Neuron (in vitro differentiated cells): Measurements from ENCODE around the gene MPP1.

Source experiments
- H2AFZ ChIP-seq: one replicate; pipeline ENCODE4 v1.6.1; 2013; ENCODE audit warnings: low read depth, mild to moderate bottlenecking, inconsistent platforms, low read length, moderate library complexity
- H3K27me3 ChIP-seq: one replicate; pipeline ENCODE4 v1.6.1; 2013; ENCODE audit warnings: low read length; ENCODE audit not compliant: insufficient read depth
- H3K36me3 ChIP-seq: one replicate; pipeline ENCODE4 v1.6.1; 2013; ENCODE audit warnings: low read length; ENCODE audit not compliant: insufficient read depth
- H3K4me1 ChIP-seq: one replicate; pipeline ENCODE4 v1.6.1; 2013; ENCODE audit warnings: low read length; ENCODE audit not compliant: insufficient read depth
- H3K4me3 ChIP-seq: 2 replicates; pipeline ENCODE4 v1.5.1; 2013; ENCODE audit warnings: mild to moderate bottlenecking, low read length, moderate library complexity
- H3K9me3 ChIP-seq: one replicate; pipeline ENCODE4 v1.6.1; 2013; ENCODE audit warnings: low read length

MPP1 gene

DNA sequence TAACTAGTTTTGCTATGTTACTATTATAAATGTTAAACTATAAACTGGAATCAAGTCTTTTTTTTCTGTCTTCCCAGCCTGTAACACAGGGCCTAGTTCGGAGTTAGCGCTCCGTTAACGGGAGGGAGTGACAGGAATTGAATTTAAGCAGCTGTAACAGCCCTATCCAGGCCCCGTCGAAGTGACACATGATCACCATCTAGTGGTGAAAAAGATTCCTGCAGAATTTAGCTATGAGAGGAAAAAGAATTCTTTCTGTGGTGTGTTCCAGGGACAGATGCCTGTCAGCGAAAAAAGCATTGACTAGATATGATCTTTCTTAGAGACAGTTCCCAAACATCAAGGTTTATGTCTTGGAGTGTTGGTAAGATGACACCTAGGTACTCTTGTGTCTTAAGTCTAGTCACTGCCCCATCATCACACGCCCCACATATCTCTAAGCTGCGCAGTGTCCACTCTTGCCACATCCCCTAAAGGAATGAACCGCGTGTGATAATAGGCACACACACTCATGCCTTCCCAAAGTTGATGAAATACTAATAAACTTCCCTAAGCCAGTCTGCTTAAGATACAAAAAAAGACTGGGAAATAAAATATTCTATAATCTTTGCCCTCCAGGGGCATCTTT is 56.5 kb downstream of the MPP1 start:
- H3K9me3 ChIP-seq, result no peaks in the 10 kb centered on the region
- H2AFZ ChIP-seq, result no peak overlapping the region
- H3K4me1 ChIP-seq, result no peaks in the 10 kb centered on the region
- H3K27me3 ChIP-seq, result peaks cover 44% of the 10 kb centered on the region
- H3K4me3 ChIP-seq, result no peak overlapping the region
- no peaks in the 10 kb centered on the region for H3K36me3 ChIP-seq

DNA sequence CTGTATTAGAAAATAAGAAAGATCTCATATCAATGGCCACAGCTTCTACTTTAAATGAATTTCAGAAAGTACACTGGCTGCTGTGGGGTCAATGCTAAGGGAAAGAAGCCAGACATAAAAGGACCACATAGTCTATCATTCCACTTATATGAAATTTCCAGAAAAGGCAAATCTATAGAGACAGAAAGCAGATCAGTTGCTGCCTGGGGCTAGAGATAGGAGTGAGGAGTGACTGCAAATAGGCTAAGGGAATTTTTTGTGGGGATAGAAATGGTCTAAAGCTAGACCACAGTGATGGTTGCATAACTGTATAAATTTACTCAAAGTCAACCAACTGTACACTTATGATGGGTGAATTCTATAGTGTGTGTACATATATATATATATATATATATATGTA is 62.7 kb downstream of the MPP1 start:
- H3K4me3 ChIP-seq, result no peak overlapping the region
- no peaks in the 10 kb centered on the region for H3K4me1 ChIP-seq
- H2AFZ ChIP-seq, result no peak overlapping the region
- H3K36me3 ChIP-seq, result no peaks in the 10 kb centered on the region
- H3K27me3 ChIP-seq, result peaks cover 4% of the 10 kb centered on the region
- no peaks in the 10 kb centered on the region for H3K9me3 ChIP-seq

DNA sequence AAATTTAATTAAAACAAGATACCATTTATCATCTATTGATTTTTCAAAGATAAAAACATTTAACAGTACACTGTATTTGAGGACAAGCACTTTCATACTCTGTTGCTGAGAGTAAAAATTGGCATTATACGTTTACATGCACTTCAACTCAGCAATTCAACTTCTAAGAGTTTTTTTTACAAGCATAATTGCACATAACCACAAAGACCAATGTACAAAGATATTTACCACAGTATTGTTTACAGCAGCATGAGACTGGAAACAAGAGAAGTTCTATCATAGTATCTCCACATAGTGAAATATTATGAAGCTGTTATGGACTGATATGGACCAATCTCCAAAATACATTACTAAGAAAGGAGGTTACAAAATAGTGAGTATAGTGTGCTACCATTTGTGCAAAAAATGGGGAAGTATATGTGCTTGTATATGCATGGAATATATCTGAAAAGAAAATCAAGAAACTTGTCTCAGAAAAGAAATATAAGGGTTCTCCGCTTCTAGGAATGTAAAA is 65.3 kb downstream of the MPP1 start:
- H3K4me3 ChIP-seq, result no peak overlapping the region
- H3K36me3 ChIP-seq, result no peaks in the 10 kb centered on the region
- H2AFZ ChIP-seq, result no peak overlapping the region
- no peaks in the 10 kb centered on the region for H3K9me3 ChIP-seq
- H3K27me3 ChIP-seq, result peaks cover 4% of the 10 kb centered on the region
- H3K4me1 ChIP-seq, result no peaks in the 10 kb centered on the region

DNA sequence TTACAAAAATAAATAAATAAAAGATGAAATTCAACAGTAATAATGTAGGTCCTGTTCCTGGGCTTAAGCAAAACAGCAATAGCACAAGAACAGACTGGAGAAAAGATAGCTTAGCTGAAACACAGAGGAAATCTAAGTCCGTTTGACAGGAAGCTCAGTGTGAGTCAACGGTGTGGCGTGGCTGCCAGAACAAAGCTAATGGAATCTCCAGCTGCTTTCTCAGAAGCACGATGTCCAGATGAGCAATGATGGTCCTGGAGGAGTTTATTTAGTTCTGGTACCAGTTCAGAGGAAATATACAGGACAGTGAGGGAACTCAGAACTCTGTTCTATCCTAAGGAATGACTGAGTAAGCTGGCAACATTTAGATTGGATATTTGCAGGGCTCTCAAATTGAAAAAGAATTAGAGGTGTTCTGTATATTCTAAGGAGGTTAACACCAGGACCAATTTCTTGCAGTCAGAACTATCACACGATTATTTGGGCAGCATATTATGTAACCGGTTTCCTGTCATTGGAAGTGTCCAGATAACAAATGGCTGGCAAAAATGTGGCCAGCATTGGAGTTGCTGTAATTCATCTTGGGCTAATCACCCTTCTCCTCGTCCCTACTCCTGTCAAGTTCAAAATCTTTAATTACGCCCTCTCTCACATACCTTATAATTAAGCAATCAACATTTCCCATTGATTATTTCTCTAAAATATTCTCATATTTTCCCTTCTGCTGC is 67.1 kb downstream of the MPP1 start:
- no peaks in the 10 kb centered on the region for H3K4me1 ChIP-seq
- no peaks in the 10 kb centered on the region for H3K36me3 ChIP-seq

DNA sequence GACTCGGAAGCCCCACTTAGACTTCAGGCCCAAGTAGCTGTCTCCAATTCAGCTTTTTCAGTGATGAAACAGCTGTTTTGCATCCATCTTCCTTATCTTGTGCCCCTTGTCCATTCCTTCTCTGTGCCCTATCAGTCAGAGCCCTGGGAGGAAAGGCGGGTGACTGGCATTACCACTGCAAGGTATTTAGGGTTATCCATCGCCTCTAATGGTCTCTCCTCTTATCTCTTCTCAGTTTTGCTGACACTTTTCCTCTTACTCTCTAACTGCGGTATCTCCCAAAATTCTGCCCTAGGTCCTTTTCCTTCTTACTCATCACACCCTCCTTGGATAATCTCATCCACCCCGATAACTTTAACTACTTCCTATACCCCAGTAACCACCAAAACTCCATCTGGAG is 68.1 kb downstream of the MPP1 start:
- Histone ChIP-seq H3K4me1 (no peaks in the 10 kb centered on the region), H3K36me3 (no peaks in the 10 kb centered on the region), H3K4me3 (no peak overlapping the region), H3K9me3 (no peaks in the 10 kb centered on the region), H2AFZ (no peak overlapping the region), H3K27me3 (peaks cover 16% of the 10 kb centered on the region)

More for the DNA sequence above, 67.1 kb downstream of the MPP1 start:
- peaks cover 11% of the 10 kb centered on the region for H3K27me3 ChIP-seq
- H2AFZ ChIP-seq, result no peak overlapping the region
- H3K4me3 ChIP-seq, result no peak overlapping the region
- H3K9me3 ChIP-seq, result no peaks in the 10 kb centered on the region

DNA sequence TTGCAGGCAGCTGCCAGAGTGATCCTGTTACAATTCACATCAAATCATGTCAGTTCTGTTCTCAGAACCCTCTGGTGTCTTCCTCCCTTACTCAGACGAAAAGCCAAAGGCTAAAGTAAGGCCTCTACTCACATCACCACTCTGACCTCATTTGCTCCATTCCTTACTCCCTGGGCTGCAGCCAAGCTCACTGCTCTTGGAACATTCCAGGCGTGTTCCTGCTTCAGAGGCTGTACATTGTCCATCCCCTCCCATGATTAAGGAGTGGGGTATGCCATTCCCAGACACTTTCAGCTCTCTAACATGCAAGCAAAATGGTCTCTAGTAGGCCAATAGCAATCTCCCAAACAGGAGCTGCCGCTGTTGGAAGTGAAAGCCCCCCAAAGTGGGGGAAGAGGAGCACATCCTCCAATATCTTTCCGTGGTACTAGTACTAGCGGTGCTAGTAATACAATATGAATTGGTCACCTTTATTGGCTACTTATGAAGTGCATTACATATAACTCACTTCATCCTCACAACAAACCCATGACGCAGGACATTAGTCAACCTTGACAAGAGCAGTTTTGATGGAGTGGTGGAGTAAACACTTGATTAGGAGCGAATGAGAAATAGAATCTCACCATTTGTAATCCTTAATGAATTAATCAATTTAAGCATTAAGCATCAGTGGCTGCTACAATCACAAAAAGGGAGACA is 69.4 kb downstream of the MPP1 start:
- H3K4me1 ChIP-seq, result no peaks in the 10 kb centered on the region

DNA sequence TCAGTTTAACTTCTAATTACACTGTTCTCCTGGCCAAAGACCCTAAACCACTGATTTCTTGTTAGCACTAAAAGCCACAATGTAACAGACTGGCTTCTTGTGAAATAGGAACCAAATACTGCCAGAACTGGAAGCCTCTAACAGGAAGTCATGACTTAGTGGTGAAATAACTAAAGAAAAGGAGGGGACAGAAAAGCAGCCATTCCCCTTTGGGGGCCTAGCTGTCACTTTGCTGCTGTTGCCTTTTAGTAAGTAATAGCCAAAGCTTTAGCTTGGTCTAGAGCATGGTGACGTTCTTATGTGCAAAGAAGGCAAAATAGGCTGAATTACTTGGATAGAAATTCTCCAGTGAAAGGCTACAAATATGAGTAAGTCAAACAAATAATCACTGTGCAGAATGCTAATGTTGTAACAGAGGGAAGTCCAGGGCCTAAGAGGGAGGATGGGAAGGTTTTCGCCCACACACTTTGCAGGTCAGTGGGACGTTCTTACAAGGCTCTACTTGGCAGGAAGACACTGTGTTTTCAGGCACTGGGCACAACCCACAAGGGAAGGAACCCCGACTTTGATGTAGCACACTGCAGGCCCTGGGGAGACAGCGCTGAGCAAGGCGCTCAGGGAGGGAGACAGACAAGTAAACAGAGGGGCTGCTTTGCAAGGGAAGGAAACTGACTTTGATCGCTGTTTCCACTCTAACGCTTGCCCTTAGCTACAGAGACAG is 71.1 kb downstream of the MPP1 start:
- no peak overlapping the region for H2AFZ ChIP-seq
- H3K36me3 ChIP-seq, result no peaks in the 10 kb centered on the region
- no peaks in the 10 kb centered on the region for H3K9me3 ChIP-seq
- H3K4me1 ChIP-seq, result no peaks in the 10 kb centered on the region
- H3K4me3 ChIP-seq, result no peak overlapping the region
- H3K27me3 ChIP-seq, result peaks cover 16% of the 10 kb centered on the region

More for the DNA sequence above, 69.4 kb downstream of the MPP1 start:
- Histone ChIP-seq H3K36me3 (no peaks in the 10 kb centered on the region), H2AFZ (no peak overlapping the region), H3K27me3 (peaks cover 16% of the 10 kb centered on the region), H3K9me3 (no peaks in the 10 kb centered on the region), H3K4me3 (no peak overlapping the region)

DNA sequence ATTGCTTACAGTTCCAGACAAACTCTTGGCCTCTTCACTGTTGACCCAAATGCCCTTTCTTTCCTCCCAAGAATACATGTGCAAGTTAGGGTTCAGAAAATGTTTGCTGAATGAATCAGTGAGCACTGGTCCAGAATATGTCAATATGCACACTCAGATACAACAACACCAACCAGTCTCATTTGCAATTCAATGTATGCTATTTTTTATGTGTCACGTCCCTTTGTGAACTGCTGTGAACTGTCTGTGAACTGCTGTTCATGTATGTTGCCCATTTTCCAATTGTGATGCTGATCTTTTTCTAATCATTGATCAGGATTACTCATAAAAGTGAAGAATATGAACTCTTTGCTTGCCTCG is 72.2 kb downstream of the MPP1 start:
- peaks cover 12% of the 10 kb centered on the region for H3K27me3 ChIP-seq
- H3K9me3 ChIP-seq, result no peaks in the 10 kb centered on the region
- no peak overlapping the region for H2AFZ ChIP-seq
- H3K36me3 ChIP-seq, result no peaks in the 10 kb centered on the region
- H3K4me3 ChIP-seq, result no peak overlapping the region
- H3K4me1 ChIP-seq, result no peaks in the 10 kb centered on the region

DNA sequence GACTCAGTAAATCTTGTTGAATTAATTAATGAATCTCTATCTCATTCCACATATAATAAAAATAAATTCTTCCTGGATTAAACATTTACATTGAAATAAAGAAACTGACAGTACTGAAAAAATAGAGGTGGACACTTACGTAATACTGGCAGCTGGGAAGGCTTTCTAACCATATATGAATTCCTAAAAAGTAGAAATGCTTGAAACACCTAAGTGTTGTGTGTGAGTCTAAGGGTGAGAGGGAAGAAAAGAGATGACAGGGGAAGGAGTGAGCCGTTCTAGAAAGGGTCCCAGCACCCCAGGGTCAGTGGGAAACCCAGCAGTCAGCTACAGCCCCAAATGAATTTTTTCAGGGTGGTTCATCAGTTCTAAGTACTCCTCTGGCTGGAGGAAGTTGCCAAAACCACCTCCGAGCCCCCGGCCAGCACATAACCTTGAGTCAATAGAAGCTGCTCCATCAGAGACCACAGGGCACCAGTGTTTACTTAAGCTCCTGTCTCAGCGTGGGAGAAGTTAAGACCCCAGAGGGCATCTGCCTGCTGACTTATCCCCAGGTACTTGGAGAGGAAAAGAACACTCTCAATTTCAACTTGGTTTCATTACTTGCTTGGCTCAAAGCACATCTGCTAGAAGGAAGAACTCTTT is 72.7 kb downstream of the MPP1 start:
- Histone ChIP-seq H3K27me3 (peaks cover 12% of the 10 kb centered on the region), H2AFZ (no peak overlapping the region), H3K4me1 (no peaks in the 10 kb centered on the region), H3K4me3 (no peak overlapping the region), H3K36me3 (no peaks in the 10 kb centered on the region), H3K9me3 (no peaks in the 10 kb centered on the region)

DNA sequence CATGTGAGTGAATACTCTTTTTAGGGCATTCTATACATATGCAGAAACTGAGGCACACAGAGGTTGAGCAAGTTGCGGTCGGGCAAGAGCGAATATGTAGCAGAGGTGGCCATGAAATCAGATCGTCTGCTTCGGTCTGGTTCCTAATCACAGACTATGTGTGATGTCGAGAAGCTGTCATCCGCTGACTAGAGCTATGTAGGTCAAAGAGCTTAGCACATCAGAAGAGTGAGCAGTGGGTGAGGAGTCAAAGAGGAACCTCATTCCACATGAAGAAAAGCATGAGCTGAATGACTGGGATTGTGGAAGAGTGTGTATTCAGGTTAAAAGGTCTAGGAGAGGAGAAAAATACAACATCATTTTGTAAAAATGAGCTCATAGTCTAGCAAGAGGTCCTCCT is 73.4 kb downstream of the MPP1 start:
- no peaks in the 10 kb centered on the region for H3K9me3 ChIP-seq
- peaks cover 12% of the 10 kb centered on the region for H3K27me3 ChIP-seq
- H2AFZ ChIP-seq, result no peak overlapping the region
- no peaks in the 10 kb centered on the region for H3K4me1 ChIP-seq
- H3K36me3 ChIP-seq, result no peaks in the 10 kb centered on the region
- H3K4me3 ChIP-seq, result no peak overlapping the region

DNA sequence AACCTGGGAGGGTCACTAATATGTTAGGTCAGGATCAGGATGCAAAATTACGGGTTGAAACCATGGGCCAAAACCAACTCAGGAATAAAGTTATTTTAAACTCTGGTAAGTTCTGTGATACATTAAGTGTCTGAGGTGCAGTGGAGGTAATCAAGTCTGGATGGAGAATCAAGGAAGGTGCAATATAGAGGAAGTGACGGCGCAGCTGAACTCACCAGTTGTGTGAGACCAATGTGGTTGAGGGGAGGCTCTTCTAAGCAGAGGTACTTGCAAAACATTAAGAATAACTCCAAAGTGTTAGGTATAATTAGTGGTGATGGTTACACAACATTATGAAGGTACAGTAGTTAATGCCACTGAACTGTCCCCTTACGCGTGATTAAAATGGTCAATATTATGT is 74.1 kb downstream of the MPP1 start:
- peaks cover 12% of the 10 kb centered on the region for H3K27me3 ChIP-seq

DNA sequence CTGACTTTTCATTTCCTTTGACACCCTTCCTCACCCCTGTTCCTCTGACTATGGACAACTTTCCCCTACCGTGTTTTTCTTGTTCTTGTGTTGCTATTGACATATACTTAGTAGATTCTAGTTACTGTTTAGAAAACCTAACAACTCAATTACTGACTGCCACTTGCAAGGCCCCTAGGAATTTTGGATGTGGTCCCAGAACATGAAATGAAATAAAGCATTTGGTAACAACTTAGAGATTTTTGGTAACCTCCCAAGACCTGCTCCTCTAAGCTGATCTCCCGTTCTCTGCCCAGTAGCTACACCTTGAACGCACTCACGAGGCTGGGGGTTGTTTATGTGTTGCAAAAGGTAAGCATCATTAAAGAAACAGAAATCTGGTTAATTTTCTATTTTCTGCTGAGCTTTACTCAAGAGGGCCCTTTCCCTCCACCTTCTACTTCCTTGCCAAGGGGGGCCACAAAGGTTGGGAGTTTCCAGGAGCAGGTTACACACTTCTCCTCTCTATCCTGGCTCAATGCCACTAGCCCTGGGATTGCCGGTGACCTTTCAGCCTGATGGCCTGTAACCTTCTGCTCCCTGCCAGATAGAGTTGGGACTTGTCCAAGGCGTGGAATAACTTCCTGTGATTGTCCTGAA is 74.9 kb downstream of the MPP1 start:
- no peaks in the 10 kb centered on the region for H3K36me3 ChIP-seq
- H3K9me3 ChIP-seq, result no peaks in the 10 kb centered on the region
- peaks cover 12% of the 10 kb centered on the region for H3K27me3 ChIP-seq
- H2AFZ ChIP-seq, result no peak overlapping the region
- no peak overlapping the region for H3K4me3 ChIP-seq
- no peaks in the 10 kb centered on the region for H3K4me1 ChIP-seq

More for the DNA sequence above, 74.1 kb downstream of the MPP1 start:
- Histone ChIP-seq H3K36me3 (no peaks in the 10 kb centered on the region), H3K9me3 (no peaks in the 10 kb centered on the region), H2AFZ (no peak overlapping the region), H3K4me3 (no peak overlapping the region), H3K4me1 (no peaks in the 10 kb centered on the region)
